Gastrocnemius medialis (tissue), 4 donors: ENCODE results near the gene ALDH1A3.

ENCODE experiments used
- CTCF ChIP-seq, 5 experiments: fragments of 450-650 bp in 3 of 5; fragments of 200-600 bp in 2 of 5; sonication (generic) in 2 of 5; IDR thresholded peaks in 4 of 5; conservative IDR thresholded peaks in 1 of 5; 1 replicate in 4 of 5; 2 replicates in 1 of 5; pipeline ENCODE4 v1.5.1; 2016 to 2019; ENCODE audit warnings: antibody characterized with exemption in 5 of 5, mild to moderate bottlenecking in 3 of 5, moderate library complexity in 3 of 5
- POLR2A ChIP-seq, 2 donors: fragments of 450-650 bp; IDR thresholded peaks; one replicate each; pipeline ENCODE4 v1.6.1; 2017; ENCODE audit warnings: antibody characterized with exemption in 2 of 2, mild to moderate bottlenecking in 2 of 2, moderate library complexity in 2 of 2

DNA sequence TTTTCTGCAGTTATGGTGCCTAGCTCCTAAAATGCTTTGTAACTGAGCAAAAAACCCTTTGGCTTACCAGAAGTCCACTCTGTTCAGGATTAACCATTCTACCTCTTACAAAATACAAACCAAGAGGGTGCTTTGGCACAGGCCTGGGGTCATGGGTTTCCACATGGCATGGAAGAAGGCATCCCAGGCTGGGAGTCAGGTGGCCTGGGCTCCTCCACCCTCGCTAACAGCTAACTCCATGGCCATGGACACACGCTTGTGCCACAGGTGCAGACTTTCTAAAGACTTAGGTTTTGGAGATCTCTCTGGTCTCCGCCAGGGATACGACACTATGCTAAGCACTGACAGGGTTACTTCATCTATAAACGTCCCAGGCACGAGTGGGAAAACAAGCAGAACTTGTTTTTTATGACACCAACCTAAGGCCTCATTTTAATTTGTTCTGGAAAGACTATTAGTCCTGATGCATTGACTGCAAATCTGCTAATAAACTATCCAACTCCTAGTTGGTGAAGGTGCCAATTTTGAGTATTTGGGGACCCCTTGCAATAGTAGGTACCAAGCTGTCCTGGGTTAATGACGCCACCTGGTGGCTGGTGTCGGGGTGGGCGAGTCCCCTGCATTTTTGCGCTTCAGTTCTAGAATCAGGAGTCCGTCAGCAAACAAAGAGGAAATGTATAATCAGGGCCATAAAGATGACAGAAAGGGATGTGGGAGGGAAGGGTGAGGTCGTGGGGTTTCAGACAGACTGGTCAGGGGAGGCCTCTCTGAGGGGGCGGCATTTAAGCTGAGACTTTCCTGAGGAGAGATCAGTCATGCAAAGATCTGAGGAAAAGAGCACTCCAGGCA, 10.3 kb upstream of the ALDH1A3 start:
- no peak for TF ChIP-seq POLR2A (IDR thresholded peaks at IDR 0.05)
- TF ChIP-seq CTCF (IDR thresholded peaks at IDR 0.05 in 4 of 5, conservative IDR thresholded peaks at IDR 0.05 in 1 of 5), result peak in 3 of 5 experiments; percentile 7 to 35 (median 27)
